Erythroblast (primary cell): Measurements from ENCODE around the gene ARID1B.

ENCODE experiments used
- GATA1 ChIP-seq: IDR thresholded peaks from 2 replicates; pipeline ENCODE4 v1.6.1; 2011; ENCODE audit warnings: low read depth, mild to moderate bottlenecking, control low read depth, low read length, moderate library complexity
- POLR2A ChIP-seq: IDR thresholded peaks from 2 replicates; pipeline ENCODE4 v1.6.1; 2011; ENCODE audit warnings: mild to moderate bottlenecking, low read length

DNA sequence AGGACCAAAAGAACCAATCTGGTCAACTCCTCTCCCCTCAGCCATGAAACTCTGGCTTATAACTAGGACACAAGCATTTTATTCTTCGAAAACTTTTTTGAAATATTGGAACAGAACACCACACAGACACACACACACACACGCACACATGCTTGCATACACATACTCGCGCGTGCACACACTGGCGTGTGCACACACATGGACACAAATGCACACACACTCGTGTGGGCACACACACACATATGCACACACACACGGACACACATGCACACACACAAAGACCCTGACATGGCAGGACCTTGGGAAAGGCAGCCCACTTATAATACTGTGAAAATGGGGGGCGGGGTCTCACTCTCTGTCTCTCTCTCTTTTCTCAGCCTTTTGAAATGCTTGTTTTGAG, 482.3 kb downstream of the ARID1B start:
- TF ChIP-seq POLR2A (no peak), GATA1 (no peak)
